GM23248 (cell line): ENCODE data around the gene C11orf91.

Source experiments
- EZH2 ChIP-seq: fragments of 200-600 bp; sonication (generic); IDR thresholded peaks from 2 replicates; pipeline ENCODE4 v1.6.1; 2018; ENCODE audit warnings: antibody characterized with exemption, mild to moderate bottlenecking; ENCODE audit not compliant: insufficient read depth, poor library complexity, severe bottlenecking
- EZH2phosphoT487 ChIP-seq: fragments of 200-600 bp; sonication (generic); IDR thresholded peaks from 2 replicates; pipeline ENCODE4 v1.6.1; 2018; ENCODE audit warnings: antibody characterized with exemption, moderate library complexity, mild to moderate bottlenecking, low read depth; ENCODE audit not compliant: insufficient read depth

GRCh38 chr11:33651990-33652389 lies 48.6 kb downstream of the C11orf91 start:
- TF ChIP-seq EZH2 (no peak), EZH2phosphoT487 (no peak)
